Retina (tissue), 1 donor: ENCODE data around the gene SELENOW.
"Not testable (repeated sequence)": the region's sequence is repeated elsewhere in the genome, so short reads cannot be mapped to it uniquely, and the experiment has no call there.

Experiments
- DNase-seq: peaks from one replicate; pipeline ENCODE4 v3.0.0-alpha.2; 2016

The SELENOW gene

DNA sequence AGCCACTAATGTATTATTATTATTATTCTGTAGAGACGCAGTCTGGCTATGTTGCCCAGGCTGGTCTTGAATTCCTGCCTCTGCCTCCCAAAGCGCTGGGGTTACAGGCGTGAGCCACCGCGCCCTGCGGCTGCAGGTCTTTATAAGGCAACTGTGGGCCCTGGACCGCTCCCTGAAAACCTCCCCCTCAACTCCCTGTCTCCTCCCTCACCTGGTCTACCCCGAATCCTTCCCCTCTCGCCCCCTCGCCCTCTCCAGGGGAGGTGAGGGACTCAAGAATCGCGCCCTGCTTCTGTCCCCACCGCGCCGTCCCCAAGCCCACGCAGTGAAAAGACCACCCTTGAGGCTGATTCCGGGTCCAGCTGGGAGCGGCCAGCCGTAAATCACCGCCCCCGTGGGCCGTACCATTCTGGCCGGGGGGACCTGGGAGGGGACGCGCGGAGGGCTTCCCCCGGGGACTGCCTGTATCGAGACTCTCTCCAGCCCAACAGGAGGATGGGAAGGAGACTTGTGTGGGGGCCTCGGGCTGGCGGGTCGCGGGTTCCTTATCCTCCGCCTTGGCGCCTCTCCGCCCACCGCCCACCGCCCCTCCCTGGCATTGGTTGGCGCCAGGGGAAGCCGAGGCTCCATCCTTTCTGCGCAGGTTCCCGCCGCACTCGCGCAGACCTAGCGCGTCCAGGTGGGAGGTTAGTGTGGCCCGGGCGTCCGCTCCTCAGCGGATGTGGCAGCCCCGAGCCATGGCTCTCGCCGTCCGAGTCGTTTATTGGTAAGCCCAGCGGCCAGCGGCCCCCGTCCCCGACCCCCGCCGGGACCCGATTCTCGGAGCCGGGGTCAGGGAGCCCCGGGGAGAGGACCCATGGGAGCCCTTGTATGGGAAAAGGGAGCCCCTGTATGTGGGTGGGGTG lies at the start of gene SELENOW:
SELENOW (plus strand) TSS at position 655 of the 905 bp plus-strand sequence; CDS start at position 738, 83 bp downstream.
- DNase-seq: peak; percentile 95

DNA sequence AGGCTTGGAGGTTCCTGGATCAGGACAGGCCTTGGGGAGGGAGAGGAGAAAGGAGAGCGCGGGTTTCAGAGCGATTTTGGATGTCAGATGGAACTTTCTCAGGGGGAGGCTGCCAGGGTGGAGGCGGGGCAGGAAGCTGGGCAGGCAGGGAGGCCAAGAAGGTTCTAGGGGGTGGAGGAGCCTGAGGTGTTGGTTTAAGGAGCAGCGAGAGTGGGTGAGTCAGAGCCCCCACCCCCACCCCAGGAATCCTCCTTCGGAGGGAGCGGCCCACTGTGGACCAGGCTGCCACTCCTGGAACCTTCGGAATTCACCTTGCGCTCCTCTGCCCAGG lies 49.1 kb upstream of the SELENOW start:
- no peak for DNase-seq

DNA sequence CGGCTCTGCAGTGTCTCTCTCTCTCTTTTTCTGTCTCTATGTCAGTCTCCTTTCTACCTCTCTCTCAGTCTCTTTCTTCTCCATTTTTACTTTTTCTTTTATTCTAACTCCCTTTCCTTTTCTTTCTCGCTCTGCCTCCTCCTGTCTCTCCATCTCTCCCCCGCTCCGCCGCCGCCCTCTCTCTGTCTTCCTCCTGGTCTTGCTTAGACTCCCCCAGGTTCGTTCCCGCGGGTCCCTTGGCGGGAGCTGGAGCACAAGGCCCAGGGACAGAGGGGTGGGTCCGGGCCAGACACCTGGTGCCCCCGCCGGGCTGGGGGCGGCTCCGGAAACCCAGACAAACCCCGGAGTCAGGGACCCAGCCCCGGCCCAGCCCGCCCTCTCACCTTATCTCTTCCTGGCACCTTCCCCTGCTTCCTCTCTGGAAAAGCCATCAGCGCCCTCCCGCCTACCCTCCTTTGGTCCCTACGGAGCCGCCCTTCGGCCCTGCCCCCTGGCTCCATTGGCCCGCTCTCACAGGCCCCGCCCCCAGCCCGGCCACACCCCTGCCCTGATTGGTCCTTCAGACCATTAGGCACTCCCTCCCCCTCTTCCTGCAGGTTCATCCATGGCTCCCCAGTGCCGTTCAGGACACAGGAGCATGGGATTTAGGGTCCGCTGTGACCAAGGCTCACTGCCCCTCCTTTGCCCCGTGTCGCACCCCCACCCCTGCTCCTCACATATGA lies 48.5 kb upstream of the SELENOW start:
- no peak for DNase-seq

DNA sequence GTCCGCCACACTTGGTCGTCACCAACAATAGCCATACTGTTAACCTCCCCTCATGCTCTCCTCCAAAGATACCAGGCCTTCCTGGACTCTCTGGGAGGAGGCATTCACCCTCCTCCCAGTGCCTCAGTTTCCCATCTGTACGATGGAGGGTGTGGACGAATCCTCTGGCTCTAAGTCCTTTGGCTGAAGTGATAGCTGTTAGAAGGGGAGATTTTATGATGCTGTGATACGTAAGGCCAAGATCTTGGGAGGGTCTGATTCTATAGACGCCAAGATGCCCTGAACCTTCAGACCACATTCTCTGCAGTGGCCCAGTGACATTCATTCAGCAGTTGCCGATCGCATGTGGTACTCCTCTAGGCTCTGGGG lies 48.0 kb upstream of the SELENOW start:
- DNase-seq: no peak

DNA sequence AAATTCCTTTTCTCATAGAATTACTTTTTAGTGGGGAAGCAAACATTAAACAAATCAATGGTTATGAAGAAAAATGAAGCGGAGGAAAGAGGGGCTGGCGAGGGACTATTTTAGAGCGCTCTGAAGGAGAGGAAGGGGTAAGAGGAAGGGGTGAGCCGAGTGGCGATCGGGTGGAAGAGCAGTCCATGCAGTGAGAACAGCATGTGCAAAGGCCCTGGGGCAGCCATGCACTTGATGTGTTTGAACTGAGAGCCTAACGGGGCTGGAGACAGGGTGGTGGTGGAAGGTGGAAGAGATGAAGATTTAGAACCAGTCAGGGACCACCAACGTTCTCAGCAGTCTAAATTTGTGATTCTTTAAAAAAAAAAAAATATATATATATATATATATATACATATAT lies 47.6 kb upstream of the SELENOW start:
- no peak for DNase-seq

DNA sequence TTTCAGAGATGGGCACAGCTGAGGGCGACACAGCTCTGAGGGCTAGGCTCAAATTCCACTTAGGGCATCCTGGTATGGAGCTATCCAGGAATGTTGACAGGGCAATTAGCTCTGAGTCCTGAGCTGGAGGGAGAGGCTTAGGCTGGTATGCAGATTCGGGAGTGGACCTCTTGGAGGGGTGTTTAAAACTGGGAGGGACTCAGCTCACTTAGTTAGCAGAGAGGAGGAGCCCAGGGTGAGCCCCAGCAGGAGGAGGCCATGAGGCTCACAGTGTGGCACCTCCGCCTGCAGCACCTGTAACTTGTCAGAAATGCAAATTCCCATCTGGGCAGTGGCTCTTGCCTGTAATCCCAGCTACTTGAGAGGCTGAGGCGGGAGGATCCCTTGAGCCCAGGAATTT lies 43.4 kb upstream of the SELENOW start:
- no peak for DNase-seq

DNA sequence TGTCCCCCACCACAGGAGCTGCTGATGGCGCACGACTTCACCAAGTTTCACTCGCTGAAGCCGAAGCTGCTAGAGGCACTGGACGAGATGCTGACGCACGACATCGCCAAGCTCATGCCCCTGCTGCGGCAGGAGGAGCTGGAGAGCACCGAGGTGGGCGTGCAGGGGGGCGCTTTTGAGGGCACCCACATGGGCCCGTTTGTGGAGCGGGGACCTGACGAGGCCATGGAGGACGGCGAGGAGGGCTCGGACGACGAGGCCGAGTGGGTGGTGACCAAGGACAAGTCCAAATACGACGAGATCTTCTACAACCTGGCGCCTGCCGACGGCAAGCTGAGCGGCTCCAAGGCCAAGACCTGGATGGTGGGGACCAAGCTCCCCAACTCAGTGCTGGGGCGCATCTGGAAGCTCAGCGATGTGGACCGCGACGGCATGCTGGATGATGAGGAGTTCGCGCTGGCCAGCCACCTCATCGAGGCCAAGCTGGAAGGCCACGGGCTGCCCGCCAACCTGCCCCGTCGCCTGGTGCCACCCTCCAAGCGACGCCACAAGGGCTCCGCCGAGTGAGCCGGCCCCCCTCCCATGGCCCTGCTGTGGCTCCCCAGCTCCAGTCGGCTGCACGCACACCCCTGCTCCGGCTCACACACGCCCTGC lies 37.5 kb upstream of the SELENOW start:
- no peak for DNase-seq

DNA sequence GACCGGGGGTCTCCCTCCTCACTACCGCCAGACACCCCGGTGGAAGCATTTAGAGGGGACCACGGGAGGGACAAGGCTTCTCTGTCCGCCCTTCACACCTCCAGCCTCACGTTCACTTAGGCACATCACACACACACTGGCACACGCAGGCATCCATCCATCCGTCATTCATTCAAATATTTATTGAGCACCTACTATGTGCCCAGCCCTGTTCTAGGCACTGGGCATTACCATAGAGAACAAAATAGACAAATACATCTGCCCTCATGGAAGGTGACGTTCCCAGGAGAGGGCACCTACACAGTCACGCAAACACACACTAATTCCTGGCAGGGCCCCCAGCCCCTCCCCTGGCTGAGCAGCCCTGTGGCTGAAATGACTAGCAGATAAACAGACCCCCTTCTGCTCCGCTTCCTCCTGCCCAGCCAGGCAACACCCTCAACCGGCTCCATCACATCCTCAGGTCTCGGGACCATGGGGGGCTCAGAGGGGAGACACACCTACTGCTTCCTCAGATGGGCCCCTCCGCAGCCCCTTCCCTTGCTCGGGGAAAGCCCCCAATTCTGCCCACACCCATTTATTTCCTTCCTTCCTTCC lies 36.9 kb upstream of the SELENOW start:
- DNase-seq: no peak

DNA sequence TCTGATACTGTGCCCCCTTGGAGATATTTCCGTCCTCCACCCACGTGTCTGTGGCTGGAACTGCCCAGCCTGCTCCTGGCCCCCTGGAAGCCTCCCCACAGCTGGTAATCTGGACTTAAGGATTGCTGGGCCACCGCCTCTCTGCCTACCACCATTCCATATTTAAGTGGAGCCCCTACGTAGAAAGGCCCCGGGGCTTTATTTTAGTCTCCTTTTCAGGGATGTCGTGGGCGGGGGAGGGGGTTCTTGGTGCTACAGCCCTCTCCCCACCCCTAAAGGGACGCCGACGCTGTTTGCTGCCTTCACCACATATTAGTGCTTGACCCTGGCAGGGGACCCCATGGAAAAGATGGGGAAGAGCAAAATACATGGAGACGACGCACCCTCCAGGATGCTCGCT lies 35.9 kb upstream of the SELENOW start:
- peak; percentile 18 for DNase-seq

DNA sequence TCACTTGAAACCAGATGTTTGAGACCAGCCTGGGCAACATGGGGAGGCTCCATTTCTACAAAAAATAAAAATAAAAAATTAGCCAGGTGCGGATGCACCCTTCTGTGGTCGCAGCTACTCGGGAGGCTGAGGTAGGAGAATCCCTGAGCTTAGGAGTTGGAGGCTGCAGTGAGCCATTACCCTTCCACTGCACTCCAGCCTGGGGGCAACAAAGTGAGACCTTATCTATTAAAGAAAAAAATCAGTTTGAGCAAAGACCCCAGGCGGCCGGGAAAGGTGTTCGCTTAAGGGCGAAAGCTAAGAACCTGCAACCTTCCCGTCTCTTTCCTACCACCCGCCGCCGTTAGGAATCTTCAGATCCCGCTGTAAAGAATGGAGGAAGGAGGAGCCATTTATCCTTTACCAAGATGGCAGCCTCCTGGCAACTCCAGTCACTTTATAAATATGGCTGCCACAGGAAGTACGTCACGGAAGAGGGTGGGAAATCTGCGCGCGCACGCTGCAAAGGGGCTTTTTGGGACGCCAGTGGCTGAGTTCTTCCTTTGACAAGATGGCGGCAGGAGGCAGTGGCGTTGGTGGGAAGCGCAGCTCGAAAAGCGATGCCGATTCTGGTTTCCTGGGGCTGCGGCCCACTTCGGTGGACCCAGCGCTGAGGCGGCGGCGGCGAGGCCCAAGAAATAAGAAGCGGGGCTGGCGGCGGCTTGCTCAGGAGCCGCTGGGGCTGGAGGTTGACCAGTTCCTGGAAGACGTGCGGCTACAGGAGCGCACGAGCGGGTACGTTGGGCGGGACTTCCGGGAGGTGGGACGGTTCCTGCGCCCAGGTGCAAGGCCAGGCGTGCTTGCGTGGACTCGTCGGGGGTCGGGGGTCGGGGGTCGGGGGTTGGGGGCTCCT lies 33.2 kb upstream of the SELENOW start, which contains the start of gene NOP53:
NOP53 (plus strand) TSS at position 537 of the 892 bp plus-strand sequence; CDS start at position 551, 14 bp downstream.
- DNase-seq: peak; percentile 99

DNA sequence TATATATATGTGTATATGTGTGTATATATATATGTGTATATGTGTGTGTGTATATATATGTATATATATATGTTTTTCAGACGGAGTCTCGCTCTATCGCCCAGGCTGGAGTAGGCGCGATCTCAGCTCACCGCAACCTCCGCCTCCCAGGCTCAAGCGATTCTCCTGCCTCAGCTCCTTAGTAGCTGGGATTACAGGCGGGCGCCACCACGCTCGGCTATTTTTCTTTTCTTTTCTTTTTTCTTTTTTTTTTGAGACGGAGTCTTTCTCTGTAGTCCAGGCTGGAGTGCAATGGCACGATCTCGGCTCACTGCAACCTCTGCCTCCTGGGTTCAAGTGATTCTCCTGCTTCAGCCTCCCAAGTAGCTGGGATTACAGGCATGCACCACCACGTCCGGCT lies 32.4 kb upstream of the SELENOW start:
- not testable (repeated sequence) for DNase-seq

DNA sequence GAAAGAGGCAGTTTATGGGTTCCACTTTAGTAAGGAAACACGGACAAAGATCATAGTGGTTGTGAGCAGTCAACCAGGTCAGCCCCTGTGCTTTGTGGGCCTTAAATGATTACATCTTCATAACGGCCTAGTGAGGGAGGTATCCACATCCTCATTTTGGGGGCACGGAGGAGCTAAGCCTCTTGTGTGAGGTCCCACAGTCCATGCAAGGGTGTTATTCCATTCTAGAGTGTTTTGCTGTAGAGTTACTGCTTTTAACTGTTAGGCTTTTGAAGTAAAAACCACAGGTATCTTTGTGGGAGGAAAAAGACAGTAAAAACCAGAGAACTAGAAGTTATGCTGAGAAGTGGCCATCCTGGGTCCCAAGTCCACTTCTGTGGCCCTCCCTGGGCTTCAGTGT lies 29.2 kb upstream of the SELENOW start:
- DNase-seq: no peak

DNA sequence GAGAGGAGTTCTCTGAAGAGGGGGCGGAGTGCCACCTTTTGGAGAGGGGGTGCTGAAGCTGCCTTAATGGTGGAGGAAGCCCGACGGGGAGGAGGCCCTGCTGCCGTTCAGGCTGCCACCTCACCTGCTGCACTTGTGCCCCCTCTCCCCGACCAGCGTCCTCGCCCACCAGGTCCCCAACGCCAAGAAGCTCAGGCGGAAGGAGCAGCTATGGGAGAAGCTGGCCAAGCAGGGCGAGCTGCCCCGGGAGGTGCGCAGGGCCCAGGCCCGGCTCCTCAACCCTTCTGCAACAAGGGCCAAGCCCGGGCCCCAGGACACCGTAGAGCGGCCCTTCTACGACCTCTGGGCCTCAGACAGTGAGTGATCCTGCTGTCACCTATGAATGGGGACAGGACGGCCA lies 27.8 kb upstream of the SELENOW start:
- no peak for DNase-seq

DNA sequence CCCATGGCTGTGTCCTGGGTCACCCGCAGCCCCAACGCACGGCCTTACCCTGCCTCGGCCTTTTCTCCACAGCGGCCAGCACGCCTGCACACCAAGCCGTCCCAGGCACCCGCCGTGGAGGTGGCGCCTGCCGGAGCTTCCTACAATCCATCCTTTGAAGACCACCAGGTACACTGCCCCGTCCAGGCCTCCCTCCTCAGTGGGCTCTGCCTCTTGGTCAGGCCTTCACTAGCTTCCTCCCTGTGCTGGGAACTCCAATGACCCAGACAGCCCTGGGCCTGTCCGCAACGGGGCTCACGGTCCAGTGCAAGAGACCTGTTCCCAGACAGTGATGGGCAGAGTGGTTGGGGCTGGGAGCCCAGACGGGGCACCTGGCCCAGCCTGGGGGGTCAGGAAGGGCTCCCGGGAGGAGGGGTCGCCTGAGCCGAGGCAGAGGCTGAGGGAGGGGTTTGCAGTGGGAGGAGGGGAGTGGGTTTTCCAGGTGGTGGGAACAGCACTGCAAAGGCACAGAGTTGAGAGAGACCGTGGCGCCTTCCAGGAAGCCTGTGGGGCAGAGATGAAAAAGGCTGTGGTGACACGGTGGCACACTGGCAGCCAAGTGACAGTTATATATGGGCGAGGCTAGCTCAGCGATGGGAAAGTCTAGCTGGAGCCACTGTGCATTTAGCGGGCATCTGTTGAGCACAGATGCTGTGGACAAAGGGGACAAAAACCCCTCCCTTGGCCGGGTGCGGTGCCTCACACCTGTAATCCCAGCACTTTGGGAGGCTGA lies 25.9 kb upstream of the SELENOW start:
- no peak for DNase-seq

DNA sequence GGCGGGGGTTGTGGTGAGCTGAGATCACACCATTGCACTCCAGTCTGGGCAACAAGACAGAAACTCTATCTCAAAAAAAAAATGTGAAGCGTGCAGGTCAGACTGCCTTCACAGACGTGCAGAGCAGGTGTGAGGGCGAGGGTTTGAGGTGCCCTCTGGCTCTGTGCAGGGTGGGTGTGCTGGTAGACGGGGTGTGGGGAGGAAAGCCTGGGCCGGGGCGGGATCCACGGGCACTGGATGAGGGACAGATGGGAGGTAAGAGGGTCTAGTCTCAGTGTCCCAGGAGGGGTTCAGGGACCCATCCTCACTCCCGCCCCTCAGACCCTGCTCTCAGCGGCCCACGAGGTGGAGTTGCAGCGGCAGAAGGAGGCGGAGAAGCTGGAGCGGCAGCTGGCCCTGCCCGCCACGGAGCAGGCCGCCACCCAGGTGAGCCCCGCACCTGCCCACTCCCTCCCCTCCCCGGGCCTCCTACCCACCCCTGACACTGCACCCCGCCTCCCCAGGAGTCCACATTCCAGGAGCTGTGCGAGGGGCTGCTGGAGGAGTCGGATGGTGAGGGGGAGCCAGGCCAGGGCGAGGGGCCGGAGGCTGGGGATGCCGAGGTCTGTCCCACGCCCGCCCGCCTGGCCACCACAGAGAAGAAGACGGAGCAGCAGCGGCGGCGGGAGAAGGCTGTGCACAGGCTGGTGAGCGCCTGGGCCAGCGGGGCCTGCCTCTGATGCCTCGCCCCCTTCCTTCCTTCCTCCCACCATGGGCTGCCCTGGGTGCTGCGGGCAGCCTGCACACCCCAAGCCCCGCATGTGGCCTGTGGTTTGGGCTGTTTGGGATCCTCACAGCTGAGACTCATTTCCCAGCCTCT lies 24.1 kb upstream of the SELENOW start:
- no peak for DNase-seq

DNA sequence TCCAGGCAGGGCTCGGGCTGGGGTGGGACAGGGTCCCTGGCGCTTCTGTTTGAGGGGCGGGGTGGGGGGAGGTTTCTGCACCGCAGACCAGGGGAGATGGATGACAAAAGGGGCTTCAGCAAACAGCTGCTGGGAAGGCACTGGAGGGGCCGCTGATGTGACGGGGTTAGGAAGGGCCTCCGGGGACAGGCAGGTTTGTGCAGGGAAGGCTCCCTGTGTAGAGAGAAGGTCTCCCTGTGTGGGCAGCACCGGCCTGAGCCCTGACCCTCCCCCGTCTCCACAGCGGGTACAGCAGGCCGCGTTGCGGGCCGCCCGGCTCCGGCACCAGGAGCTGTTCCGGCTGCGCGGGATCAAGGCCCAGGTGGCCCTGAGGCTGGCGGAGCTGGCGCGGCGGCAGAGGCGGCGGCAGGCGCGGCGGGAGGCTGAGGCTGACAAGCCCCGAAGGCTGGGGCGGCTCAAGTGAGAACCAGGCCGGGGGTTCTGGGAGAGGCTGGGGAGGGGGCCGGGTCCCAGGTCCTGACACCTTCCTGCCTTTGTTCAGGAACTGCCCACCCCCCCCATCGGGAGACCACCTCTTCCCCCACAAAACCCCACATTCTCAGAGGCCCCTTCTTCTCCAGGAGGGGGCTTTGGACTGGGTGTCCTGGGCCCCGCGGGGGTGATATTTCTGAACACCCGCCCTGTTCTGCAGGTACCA lies 23.3 kb upstream of the SELENOW start:
- no peak for DNase-seq

DNA sequence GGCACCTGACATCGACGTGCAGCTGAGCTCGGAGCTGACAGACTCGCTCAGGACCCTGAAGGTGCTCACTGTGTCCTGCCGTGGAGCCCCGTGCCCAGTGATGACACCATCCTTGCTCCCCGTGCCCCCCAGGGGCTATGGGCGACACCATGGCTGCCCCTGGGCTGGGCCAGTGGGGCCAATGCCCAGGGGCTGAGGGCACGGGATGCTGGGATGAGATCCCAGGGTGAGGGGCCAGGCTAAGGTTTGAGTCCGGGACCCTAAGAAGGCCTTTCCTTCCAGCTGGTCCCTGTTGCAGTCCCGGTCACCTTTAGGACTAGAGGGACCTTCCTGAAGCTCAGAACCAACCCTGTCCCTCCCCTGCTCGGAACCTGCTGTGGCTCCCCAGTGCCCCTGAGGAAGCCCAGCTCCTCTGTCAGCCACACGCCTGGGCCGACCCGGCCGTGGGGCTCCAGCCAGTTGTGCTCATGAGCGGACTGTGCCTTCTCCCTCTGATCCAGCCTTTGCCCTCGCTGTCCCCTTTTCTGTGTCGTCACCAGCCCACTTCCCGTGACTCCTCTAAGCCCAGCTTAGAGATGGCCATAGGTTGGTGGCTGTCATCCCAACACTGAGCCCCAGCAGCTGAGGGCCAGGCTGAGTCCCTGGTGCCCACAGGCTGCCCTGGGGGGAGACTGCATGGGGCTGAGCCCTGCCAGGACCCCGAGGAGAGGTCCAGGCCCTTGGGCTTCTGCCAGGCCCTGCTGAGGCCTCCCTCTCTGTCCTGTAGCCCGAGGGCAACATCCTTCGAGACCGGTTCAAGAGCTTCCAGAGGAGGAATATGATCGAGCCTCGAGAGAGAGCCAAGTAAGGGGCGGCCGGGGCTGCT lies 22.5 kb upstream of the SELENOW start:
- no peak for DNase-seq

DNA sequence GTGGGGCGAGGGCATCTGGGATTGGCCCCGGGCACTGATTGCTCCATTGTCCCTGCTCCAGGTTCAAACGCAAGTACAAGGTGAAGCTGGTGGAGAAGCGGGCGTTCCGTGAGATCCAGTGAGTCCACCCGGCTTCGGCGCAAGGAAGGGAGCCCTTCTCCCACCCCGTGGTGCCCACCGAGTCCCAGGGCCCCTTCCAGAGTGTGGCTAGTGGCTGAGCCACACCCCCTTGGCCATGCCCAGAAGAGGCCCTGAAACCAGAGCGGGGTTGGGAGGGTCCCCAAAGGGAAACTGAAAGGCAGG lies 21.9 kb upstream of the SELENOW start:
- no peak for DNase-seq
